ENCODE results near the gene OR7C1. TPM values are rescaled to one million over a fixed set of nuclear protein-coding genes. Genes with fewer than 3 reads are reported as not detected.
A peak's percentile ranks its signal among the peaks of the same experiment; 100 is the strongest.

OR7C1 gene
- total RNA-seq, 1 donor: not detected

DNA sequence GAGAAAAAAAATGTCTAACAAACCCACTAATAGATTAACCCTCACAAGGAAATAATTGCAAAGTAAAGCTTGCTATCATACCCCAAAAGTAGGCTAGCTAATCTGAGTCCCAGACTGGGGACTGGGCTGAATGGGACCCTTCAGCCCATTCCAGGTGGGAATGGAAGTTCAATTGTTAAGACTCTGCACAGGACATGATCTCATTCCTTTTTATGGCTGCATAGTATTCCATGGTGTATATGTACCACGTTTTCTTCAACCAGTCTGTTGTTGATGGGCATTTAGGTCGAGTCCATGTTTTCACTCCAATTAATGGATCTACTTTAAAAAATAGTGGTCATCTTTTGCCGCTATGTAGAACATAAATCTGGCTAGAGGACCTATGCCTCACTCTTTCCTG lies 17.9 kb downstream of the OR7C1 start:
- no peak overlapping the region for H3K27ac ChIP-seq (ENCODE audit: low read depth, low read length)
- H2AFZ ChIP-seq (ENCODE audit: low read length): no peak overlapping the region
- no peak overlapping the region for H3K4me3 ChIP-seq (ENCODE audit: insufficient read depth, low read length)
- no peak for DNase-seq (ENCODE audit: insufficient read length, low spot score, missing footprints)
- H4K20me1 ChIP-seq (ENCODE audit: insufficient read depth, low read length): no peaks in the 10 kb centered on the region
- TF ChIP-seq, protein P1, sequence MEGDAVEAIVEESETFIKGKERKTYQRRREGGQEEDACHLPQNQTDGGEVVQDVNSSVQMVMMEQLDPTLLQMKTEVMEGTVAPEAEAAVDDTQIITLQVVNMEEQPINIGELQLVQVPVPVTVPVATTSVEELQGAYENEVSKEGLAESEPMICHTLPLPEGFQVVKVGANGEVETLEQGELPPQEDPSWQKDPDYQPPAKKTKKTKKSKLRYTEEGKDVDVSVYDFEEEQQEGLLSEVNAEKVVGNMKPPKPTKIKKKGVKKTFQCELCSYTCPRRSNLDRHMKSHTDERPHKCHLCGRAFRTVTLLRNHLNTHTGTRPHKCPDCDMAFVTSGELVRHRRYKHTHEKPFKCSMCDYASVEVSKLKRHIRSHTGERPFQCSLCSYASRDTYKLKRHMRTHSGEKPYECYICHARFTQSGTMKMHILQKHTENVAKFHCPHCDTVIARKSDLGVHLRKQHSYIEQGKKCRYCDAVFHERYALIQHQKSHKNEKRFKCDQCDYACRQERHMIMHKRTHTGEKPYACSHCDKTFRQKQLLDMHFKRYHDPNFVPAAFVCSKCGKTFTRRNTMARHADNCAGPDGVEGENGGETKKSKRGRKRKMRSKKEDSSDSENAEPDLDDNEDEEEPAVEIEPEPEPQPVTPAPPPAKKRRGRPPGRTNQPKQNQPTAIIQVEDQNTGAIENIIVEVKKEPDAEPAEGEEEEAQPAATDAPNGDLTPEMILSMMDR (IDR thresholded peaks at IDR 0.05; ENCODE audit: extremely low read depth, low read depth, low read length): no peak
- no peaks in the 10 kb centered on the region for H3K79me2 ChIP-seq (ENCODE audit: insufficient read depth, low read length)
- H3K36me3 ChIP-seq (ENCODE audit: insufficient read depth, low read length): no peaks in the 10 kb centered on the region
- H3K9me3 ChIP-seq (ENCODE audit: low read depth, low read length): no peaks in the 10 kb centered on the region
- no peaks in the 10 kb centered on the region for H3K4me1 ChIP-seq (ENCODE audit: insufficient read depth, low read length)
- no peaks in the 10 kb centered on the region for H3K27me3 ChIP-seq (ENCODE audit: insufficient read depth, low read length)
- no peak overlapping the region for H3K4me2 ChIP-seq (ENCODE audit: insufficient read depth, low read length)

DNA sequence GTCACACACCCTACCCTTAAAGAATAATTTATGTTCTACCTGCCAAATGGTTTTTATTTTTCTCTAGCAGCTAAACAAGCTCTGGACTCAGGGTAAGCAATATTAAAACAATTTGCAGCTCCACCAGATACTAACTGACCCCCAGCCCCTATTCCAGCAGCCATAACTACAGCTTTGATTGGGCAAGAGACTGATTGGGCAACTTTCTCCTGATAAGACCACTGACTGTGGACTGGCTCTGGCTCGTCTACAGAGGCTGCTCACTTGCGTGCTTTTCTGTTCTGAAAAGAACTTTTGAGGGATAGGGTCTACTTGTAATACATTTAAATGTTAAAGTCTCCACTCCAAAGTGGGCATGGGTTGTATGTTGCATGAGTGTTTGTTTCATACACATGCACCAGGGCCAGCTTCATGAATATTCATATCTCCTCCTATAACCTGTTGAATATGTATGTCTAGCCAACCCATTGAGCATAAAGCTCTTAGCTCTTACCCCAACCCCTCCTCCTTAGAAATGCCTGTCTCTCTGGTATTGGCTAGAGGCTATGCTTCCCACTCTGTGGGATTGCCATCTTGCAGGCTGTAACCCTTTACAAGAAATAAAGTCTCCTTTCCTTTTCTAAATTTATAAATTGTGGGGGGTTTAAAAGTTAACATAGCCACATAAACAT lies 19.9 kb downstream of the OR7C1 start:
- no peak for DNase-seq (ENCODE audit: insufficient read length, low spot score, missing footprints)
- no peaks in the 10 kb centered on the region for H3K9me3 ChIP-seq (ENCODE audit: low read depth, low read length)
- H3K36me3 ChIP-seq (ENCODE audit: insufficient read depth, low read length): no peaks in the 10 kb centered on the region
- TF ChIP-seq, protein P1 (IDR thresholded peaks at IDR 0.05; ENCODE audit: extremely low read depth, low read depth, low read length): no peak
- H3K79me2 ChIP-seq (ENCODE audit: insufficient read depth, low read length): no peaks in the 10 kb centered on the region
- no peak overlapping the region for H3K27ac ChIP-seq (ENCODE audit: low read depth, low read length)
- H4K20me1 ChIP-seq (ENCODE audit: insufficient read depth, low read length): no peaks in the 10 kb centered on the region
- no peak overlapping the region for H3K4me3 ChIP-seq (ENCODE audit: insufficient read depth, low read length)
- no peaks in the 10 kb centered on the region for H3K4me1 ChIP-seq (ENCODE audit: insufficient read depth, low read length)
- no peak overlapping the region for H3K4me2 ChIP-seq (ENCODE audit: insufficient read depth, low read length)
- H3K27me3 ChIP-seq (ENCODE audit: insufficient read depth, low read length): no peaks in the 10 kb centered on the region
- H2AFZ ChIP-seq (ENCODE audit: low read length): no peak overlapping the region

DNA sequence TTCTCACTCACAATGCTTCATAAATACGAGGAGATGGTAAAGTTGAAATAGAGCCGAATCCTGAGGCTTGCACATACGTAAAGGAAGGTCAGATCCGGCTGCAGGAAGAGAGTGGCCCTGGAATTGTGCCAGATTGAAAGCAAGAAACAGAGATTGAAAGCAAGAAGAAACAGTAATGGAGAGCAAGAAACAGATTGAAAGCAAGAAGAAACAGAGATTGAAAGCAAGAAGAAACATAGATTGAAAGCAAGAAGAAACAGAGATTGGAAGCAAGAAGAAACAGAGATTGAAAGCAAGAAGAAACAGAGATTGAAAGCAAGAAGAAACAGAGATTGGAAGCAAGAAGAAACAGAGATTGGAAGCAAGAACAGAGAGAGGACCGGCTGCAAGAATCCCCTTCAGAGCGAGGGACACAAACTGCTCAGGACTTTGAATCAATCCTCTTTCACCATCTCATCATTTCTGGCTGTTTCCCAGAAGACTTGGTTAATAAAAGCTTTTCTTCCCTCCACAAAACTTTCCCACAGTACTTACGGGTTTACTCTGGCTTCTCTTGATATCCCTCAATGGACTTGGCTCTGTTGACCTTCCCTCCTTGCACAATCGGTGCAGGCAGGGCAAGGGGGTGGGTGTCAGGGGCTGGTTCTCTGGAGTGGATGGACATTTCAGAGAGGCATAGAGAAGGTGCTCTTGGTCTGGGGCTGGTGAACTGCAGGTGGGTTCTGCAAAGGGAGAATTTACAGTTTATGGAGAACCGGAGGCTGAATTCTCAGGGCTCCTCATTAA lies 25.5 kb downstream of the OR7C1 start:
- DNase-seq (ENCODE audit: insufficient read length, low spot score, missing footprints): no peak
- Histone ChIP-seq H3K27me3 (ENCODE audit: insufficient read depth, low read length) (no peaks in the 10 kb centered on the region), H3K27ac (ENCODE audit: low read depth, low read length) (no peak overlapping the region), H3K9me3 (ENCODE audit: low read depth, low read length) (no peaks in the 10 kb centered on the region), H3K4me1 (ENCODE audit: insufficient read depth, low read length) (no peaks in the 10 kb centered on the region), H4K20me1 (ENCODE audit: insufficient read depth, low read length) (no peaks in the 10 kb centered on the region), H2AFZ (ENCODE audit: low read length) (no peak overlapping the region), H3K4me2 (ENCODE audit: insufficient read depth, low read length) (peak overlapping the region; percentile 19), H3K79me2 (ENCODE audit: insufficient read depth, low read length) (no peaks in the 10 kb centered on the region), H3K36me3 (ENCODE audit: insufficient read depth, low read length) (no peaks in the 10 kb centered on the region), H3K4me3 (ENCODE audit: insufficient read depth, low read length) (no peak overlapping the region)
- TF ChIP-seq, protein P1 (IDR thresholded peaks at IDR 0.05; ENCODE audit: extremely low read depth, low read depth, low read length): no peak

DNA sequence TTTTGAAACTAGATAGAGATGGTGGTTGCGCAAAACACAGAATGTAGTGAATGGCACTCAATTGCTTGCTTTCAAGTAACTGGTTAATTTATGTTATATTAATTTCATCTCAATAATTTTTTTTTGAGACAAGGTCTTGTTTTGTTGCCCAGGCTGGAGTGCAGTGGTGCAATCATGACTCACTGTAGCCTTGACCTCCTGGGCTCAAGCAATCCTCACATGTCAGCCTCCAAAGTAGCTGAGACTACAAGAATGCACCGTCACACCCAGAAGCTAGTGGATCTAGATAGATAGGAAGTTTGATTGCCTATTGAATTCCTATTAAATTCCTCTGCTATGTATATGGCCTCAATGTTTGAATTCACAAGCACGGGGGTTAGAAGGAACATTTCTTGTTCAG lies 30.2 kb downstream of the OR7C1 start:
- Histone ChIP-seq H4K20me1 (ENCODE audit: insufficient read depth, low read length) (no peaks in the 10 kb centered on the region), H3K27me3 (ENCODE audit: insufficient read depth, low read length) (no peaks in the 10 kb centered on the region), H2AFZ (ENCODE audit: low read length) (no peak overlapping the region), H3K27ac (ENCODE audit: low read depth, low read length) (no peak overlapping the region), H3K79me2 (ENCODE audit: insufficient read depth, low read length) (no peaks in the 10 kb centered on the region), H3K9me3 (ENCODE audit: low read depth, low read length) (no peaks in the 10 kb centered on the region), H3K36me3 (ENCODE audit: insufficient read depth, low read length) (no peaks in the 10 kb centered on the region), H3K4me1 (ENCODE audit: insufficient read depth, low read length) (no peaks in the 10 kb centered on the region), H3K4me2 (ENCODE audit: insufficient read depth, low read length) (no peak overlapping the region), H3K4me3 (ENCODE audit: insufficient read depth, low read length) (no peak overlapping the region)
- DNase-seq (ENCODE audit: insufficient read length, low spot score, missing footprints): no peak
- TF ChIP-seq, protein P1 (IDR thresholded peaks at IDR 0.05; ENCODE audit: extremely low read depth, low read depth, low read length): no peak
